CD4-positive, alpha-beta T cell treated with Interleukin-6 at 100 ng/mL for 8 hours (primary cell): ENCODE measurements around the gene KRAS.
A peak's percentile ranks its signal among the peaks of the same experiment; 100 is the strongest.

Source experiments
- DNase-seq: peaks from one replicate; pipeline ENCODE4 v3.0.0-alpha.2; 2020; ENCODE audit warnings: mixed read lengths, low spot score

The KRAS gene

DNA sequence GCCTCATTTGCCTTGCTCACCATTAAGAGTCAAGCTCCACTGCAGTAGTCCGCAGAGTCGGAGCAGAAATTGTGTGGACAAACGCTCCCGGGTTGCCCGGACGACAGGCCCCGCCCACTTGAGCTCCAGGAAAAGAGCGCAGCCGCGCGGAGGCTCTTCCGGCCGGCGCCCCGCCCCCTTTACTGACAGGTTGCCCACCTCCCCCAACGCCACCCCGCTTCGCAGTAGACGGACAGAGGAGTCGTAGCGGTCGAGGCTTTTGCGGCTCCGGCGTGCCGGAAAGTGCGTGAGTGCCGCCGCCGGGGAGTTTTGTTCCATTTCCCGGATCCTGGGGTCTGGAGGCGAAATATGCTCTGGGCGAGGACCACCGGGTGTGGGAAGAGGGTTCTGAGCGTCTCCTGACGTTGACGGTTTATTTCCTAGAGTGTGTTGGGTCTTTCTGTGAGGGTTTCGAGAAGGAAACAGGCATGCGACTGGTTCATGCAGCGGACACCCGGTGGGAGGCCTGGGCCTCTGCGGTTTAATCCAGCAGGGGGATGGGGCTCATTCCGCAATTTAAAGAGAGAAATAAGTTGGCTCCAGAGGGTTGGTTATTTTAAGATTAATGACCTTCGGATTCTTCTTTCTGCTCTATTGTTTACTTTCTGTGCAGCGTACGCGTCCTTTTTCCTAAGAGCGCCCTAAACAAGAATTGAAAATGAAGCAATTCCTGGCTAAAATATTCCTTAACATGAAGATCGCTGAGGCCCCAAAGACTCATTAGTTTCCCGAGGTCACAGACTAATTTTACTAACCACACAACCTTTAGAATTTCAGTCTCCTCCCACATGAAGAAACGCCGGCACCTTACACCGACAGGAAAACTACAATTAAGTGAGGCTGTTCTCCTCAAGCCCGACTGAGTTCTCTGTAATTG lies 55.4 kb downstream of the KRAS start, which contains the start of the genes DNAI7 and ETFRF1:
Gene DNAI7, minus strand, starts transcription at position 105 of the 916 bp plus-strand sequence. Its CDS starts 82 bp downstream, at position 23.
Gene ETFRF1, plus strand, starts transcription at position 182 of the 916 bp plus-strand sequence. CDS start 8,720 bp downstream, outside the sequence.
- DNase-seq = peak; percentile 91

DNA sequence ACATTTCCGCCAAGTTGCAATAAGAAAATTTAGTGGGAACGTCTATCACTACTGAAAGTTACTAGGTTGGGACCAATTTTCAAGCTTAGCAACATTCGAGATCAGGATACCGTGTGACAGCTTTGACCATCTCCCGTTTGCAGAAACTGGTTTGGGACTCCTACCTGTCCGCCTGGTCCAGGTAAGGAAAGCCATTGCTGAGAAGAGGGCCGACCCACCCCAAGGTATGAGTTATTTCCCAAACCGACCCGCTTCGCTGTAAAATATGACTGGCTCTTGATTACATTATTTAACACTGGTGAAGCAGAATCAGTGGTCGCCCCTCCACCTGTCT lies 56.0 kb downstream of the KRAS start:
- DNase-seq = no peak

DNA sequence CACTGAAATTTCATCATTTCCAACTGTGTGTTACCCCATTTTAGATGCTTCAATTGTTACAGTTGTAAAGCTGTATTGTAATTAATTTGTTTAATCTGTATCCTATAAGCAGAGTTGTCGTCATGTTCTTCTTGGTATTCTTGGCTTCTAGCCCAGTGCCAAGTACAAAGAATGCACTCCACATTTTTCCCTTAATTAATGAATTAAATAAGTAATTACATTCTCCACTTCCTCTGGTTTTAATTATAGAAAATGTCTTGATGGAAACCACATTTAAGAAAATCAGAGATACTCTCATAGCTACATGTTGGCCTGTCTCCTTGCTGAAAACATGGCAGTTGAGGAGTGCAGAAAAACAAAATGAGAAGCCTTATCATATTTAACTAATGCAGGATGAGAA lies 56.5 kb downstream of the KRAS start:
- DNase-seq = no peak

DNA sequence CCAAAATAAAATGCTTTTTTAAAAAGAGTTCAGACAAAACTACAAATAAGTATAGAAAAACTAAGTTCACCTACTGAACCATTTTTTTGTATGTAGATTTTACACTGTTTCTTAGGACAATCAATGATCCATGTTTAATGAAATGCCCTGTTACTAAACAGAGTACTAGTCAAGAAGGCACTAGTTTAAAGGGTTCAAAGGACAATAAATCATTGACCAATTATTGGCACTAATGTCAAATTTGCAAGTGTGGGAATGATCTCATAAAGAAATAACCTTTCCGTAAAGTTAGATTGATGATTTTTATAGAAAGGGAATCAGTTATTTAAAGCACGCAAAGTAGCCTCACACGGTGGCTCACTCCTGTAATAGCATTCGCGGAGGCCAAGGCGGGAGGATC lies 59.9 kb downstream of the KRAS start:
- DNase-seq = no peak

DNA sequence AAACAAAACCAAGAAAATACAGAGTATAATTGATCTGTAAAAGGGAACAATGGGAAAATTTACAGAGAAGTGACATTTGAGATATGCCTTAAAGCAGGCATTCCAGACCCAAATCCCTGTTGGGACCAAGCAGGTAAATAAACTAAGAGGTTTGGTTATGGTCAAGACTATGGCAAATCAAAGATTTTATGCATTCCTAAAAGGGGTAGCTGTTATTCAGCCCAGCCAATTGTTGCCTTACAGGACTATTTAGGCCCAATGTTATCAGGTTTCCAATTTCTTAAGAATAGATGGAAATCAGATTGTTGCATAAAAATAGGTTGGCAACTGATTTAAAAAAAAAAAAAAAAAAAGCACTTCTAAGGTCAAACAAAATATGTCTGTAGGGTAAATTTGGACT lies 61.1 kb downstream of the KRAS start:
- no peak for DNase-seq

DNA sequence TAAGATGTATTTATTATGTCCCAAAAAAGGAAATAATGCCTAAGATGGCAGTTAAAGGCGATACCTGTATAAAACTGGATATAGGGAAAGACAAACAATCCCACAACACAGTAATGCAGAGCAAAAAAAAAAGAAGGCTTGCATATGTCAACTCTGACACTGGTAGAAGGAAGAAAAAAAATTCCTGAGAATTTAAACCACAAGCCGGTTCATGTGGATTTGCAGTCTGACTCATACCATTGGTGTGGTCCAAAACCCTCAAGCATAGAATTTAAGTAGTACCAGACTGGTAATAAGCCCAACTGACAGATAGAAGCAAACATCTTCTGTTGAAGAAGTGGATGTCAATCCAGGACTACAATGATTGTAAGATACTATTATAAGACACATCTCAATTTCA lies 62.9 kb downstream of the KRAS start:
- no peak for DNase-seq

DNA sequence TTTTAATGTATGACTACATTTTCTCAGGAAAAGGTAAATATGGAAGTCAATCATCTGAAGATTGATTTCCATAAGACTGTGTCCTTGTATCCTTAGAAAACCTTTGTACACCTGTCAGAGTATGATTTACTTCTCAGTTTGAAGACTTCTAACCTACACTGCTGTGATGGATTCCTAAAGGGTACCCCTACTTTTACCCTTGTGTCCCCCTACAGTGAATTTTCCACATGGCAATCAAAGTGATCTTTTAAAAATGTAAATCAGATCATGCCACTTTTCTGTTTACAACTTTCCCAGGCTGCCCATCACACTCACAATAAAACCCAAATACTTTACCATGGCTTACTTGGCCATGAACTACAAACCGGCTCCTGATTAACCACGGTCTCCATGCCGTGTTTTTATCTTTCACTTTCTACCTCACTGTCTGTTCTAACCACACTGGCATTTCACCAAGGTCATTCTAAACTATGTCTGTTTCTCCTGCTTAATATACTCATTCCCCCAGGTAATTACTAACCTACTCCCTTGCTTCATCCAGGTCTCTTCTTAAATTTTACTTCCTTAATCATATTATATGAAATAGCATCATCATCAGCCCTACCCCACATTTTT lies 63.8 kb downstream of the KRAS start:
- peak; percentile 27 for DNase-seq

DNA sequence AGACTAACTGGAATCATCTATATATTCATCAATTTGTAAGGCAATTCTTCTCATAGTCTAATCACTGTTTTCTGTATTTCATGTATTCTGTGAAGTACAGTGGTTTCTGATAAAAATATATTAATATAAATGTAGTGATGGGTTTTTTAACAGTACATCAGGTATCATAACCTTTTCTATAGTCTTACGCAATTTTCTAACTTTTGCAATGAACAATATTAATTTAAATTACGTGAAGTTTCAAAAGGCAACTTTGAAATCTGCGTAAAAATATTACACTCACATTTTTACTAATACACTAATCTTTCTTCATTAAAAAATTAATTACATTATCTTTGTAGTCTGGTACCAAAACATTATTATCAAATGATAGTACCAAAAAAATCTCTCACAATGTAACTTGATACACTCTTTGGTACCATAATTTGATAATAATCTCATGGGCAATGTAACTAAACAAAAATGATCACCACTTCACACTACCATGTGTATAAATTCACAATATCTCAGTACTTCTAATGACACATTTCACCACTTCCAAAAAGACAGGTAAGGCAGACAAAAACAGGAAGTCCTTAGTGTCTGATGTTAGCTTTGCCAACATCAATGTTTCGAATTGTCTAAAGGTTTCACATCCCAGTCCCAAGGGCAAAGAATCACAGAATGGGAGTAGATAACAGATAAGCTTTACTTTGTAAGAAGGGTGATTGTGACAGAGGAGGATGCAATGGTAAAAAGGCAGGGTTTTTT lies 64.5 kb downstream of the KRAS start:
- DNase-seq = peak; percentile 32

DNA sequence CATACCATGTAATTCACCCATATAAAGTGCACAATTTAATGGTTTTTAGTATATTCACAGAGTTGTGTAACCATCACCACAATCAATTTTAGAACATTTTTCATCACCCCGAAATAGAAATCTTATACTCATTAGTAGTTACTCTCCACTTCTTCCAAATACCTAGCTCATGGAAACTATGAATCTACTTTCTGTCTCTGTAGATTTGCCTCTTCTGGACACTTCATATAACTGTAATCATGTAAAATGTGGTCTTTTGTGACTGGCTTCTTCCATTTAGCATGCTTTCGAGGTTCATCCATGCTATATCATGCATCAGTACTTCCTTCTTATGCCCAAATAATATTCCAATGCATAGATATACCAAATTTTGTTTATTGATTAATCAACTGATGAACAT lies 66.6 kb downstream of the KRAS start:
- DNase-seq = no peak

DNA sequence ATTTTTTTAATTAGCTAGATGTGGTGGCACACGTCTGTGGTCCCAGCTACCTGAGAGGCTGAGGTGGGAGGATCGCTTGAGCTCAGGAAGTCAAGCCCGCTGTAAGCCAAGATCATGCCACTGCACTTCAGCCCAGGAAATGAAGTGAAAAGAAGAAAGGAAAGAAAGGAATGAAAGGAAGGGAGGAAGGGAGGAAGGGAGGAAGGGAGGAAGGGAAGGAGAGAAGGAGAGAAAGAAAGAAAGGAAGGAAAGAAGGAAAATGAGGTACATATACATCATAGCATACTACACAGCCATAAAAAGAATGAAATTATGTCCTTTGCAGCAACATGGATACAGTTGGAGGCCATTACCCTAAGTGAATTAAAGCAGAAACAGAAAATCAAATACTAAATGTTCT lies 68.0 kb downstream of the KRAS start:
- no peak for DNase-seq

DNA sequence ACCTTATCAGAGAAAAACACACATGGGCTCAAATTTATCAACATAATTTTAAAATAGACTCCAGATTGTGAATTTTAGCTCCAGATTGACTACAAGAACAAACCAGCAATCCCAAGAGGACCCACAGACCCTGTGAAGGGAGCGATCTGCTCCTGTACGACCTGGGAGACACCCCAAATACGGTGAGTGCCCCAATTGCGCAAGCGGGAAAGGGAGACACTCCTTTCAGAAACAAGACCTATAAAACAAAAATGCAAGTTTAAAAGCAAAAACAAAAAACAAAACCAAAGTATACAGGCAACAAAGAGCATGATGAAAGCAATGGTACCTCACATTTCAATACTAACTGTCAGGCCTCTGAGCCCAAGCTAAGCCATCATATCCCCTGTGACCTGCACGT lies 87.9 kb downstream of the KRAS start:
- DNase-seq = no peak

DNA sequence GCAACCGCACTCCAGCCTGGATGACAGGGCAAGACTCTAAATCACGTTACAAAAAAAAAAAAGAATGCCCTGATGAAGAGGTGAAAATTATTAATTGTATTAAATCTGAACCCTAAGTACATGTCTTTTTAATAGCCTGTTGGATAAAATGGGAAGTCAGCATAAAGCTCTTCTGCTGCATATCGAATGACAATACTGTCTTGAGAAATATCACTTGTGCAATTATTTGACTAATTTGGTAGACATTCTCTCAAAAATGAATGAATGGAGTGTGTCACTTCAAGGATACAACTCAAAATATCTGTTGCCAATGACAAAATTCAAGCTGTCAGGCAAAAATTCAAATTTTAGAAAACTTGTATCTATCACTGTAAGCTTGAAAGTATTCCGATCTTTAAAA lies 94.7 kb downstream of the KRAS start:
- DNase-seq = no peak

DNA sequence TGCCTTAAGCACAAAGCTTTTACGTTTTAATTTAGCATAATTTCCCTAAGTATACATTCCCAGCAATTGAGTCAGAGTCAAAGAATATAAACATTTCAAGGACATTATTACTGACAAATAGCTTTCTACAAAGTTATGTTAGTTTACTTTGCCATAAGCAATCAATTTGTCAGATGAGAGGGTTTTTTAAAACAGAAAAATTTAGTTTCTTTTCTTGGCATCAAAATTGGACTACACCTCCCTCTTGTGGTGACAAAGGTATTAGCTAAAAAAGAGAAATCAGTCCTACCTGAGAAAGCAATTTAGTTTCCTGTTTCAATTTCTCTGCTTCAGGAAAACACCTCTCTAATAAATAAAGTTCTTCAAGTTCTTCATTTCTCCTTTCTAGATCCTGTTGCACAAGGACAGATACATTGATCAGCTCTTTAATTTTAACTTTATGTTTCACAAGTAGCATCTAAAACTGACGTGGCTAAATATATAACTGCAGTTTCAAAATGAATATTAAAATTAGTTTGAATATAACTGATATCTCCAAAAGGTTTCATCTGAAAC lies 95.6 kb downstream of the KRAS start:
- DNase-seq = peak; percentile 41
